HCT116 (cell line): ENCODE data around the gene ALDH1L2. TPM values are rescaled to one million over a fixed set of nuclear protein-coding genes. Genes with fewer than 3 reads are reported as not detected.
"Not testable (repeated sequence)": the region's sequence is repeated elsewhere in the genome, so short reads cannot be mapped to it uniquely, and the experiment has no call there.

ENCODE experiments used
- ATAC-seq: fragments of 200-7000 bp; cut with Tn5 transposase; 2 replicates; pipeline ENCODE4 v1.9.1; 2020; ENCODE audit warnings: mild to moderate bottlenecking, moderate library complexity
- BruUV-seq: library from RNA; stranded (reverse); fragments of 400-500 nt; replicated peaks from 2 replicates; lab custom pipeline; 2021; lab: Mats Ljungman, UMichigan
- CTCF ChIA-PET: fragments of 300-600 bp; sonication (Branson Sonifier 250); formaldehyde crosslinking; loops from one replicate; lab custom pipeline; 2021; ENCODE audit warnings: antibody characterized with exemption; lab: Charles Lee
- POLR2A ChIA-PET: fragments of 300-600, 350-600 bp; sonication (Branson Sonifier 250); formaldehyde crosslinking; loops from one replicate; lab custom pipeline; 2021; ENCODE audit warnings: antibody characterized with exemption; lab: Charles Lee
- RAD21 ChIA-PET, 2 experiments: fragments of 300-600 bp; sonication (Branson Sonifier 250); formaldehyde crosslinking; loops; one replicate each; lab custom pipeline; 2023; ENCODE audit warnings: low total read pairs in 2 of 2; ENCODE audit not compliant: uncharacterized antibody in 2 of 2, unreplicated experiment in 2 of 2, low non-redundant PET in 1 of 2; lab: Charles Lee
- DNase-seq: peaks from one replicate; pipeline ENCODE4 v3.0.0-alpha.2; 2010; ENCODE audit warnings: low read depth, low spot score
- H2AFZ ChIP-seq: fragments of 200-600 bp; shearing (Covaris generic), sonication (generic); 2 replicates; pipeline ENCODE4 v1.6.1; 2017; ENCODE audit warnings: low read depth, mixed run types, mixed read lengths, antibody characterized with exemption, low read length; ENCODE audit not compliant: poor library complexity, severe bottlenecking
- H3K27ac ChIP-seq: 2 replicates; pipeline ENCODE4 v1.5.1; 2012; ENCODE audit warnings: low read depth, low read length
- H3K27me3 ChIP-seq: fragments of 200-600 bp; sonication (generic); 2 replicates; pipeline ENCODE4 v1.6.1; 2016; ENCODE audit warnings: mixed run types, low read length, mixed read lengths; ENCODE audit not compliant: insufficient read depth
- H3K36me3 ChIP-seq, 2 experiments: fragments of 200-500 bp in 1 of 2; fragments of 200-600 bp in 1 of 2; sonication (Bioruptor generic) in 1 of 2; sonication (generic) in 1 of 2; 2 replicates each; pipeline versions ENCODE4 v1.5.1 to v1.6.1; 2014 to 2016; ENCODE audit warnings: low read length in 2 of 2, inconsistent platforms in 1 of 2, mixed read lengths in 1 of 2, mixed run types in 1 of 2; ENCODE audit not compliant: insufficient read depth in 2 of 2, control insufficient read depth in 1 of 2
- H3K4me1 ChIP-seq, 2 experiments: fragments of 200-600 bp in 1 of 2; sonication (generic) in 1 of 2; 2 replicates each; pipeline versions ENCODE4 v1.5.1 to v1.6.1; 2012 to 2017; ENCODE audit warnings: low read length in 2 of 2, inconsistent platforms in 1 of 2, mild to moderate bottlenecking in 1 of 2, mixed read lengths in 1 of 2, mixed run types in 1 of 2, moderate library complexity in 1 of 2; ENCODE audit not compliant: insufficient read depth in 2 of 2, control insufficient read depth in 1 of 2
- H3K4me2 ChIP-seq: fragments of 200-600 bp; sonication (generic); 2 replicates; pipeline ENCODE4 v1.6.1; 2017; ENCODE audit warnings: mixed run types, low read length, mixed read lengths
- H3K4me3 ChIP-seq, 2 experiments: fragments of 200-600 bp in 1 of 2; sonication (generic) in 1 of 2; replicated peaks in 1 of 2; 2 replicates each; pipeline ENCODE4 v1.5.1; 2011 to 2016; ENCODE audit warnings: low read length in 2 of 2, control low read depth in 1 of 2, low read depth in 1 of 2, mild to moderate bottlenecking in 1 of 2, mixed read lengths in 1 of 2, mixed run types in 1 of 2
- H3K79me2 ChIP-seq: fragments of 200-600 bp; sonication (generic); 2 replicates; pipeline ENCODE4 v1.6.1; 2017; ENCODE audit warnings: mild to moderate bottlenecking, mixed run types, low read length, moderate library complexity, mixed read lengths; ENCODE audit not compliant: insufficient read depth
- H3K9ac ChIP-seq: fragments of 200-600 bp; sonication (generic); 2 replicates; pipeline ENCODE4 v1.6.1; 2016; ENCODE audit warnings: low read length, mixed read lengths
- H3K9me2 ChIP-seq: fragments of 200-600 bp; sonication (generic), shearing (Covaris generic); 2 replicates; pipeline ENCODE4 v1.6.1; 2017; ENCODE audit warnings: mixed run types, mild to moderate bottlenecking, moderate library complexity; ENCODE audit not compliant: insufficient read depth
- H3K9me3 ChIP-seq, 2 experiments: fragments of 200-500 bp in 1 of 2; fragments of 200-600 bp in 1 of 2; sonication (Bioruptor generic) in 1 of 2; sonication (generic) in 1 of 2; 2 replicates each; pipeline ENCODE4 v1.6.1; 2014 to 2017; ENCODE audit warnings: low read length in 2 of 2, mixed read lengths in 2 of 2, inconsistent platforms in 1 of 2, low read depth in 1 of 2, mild to moderate bottlenecking in 1 of 2, mixed run types in 1 of 2, moderate library complexity in 1 of 2; ENCODE audit not compliant: control insufficient read depth in 1 of 2, insufficient read depth in 1 of 2
- H4K20me1 ChIP-seq: fragments of 200-600 bp; sonication (generic), shearing (Covaris generic); 2 replicates; pipeline ENCODE4 v1.6.1; 2017; ENCODE audit warnings: mixed run types, mild to moderate bottlenecking, moderate library complexity; ENCODE audit not compliant: insufficient read depth
- JUND ChIP-seq: IDR thresholded peaks from 2 replicates; pipeline ENCODE4 v1.6.1; 2012
- RAD21 ChIP-seq: IDR thresholded peaks from 2 replicates; pipeline ENCODE4 v1.6.1; 2012; ENCODE audit warnings: low read depth, mild to moderate bottlenecking
- intact Hi-C: fragments of 100-400 bp; cut with micrococcal nuclease; formaldehyde crosslinking; loops from 2 replicates; pipeline ENCODE4 v1.10.0; 2022
- total RNA-seq: library from RNA; stranded (reverse); gene quantifications from one replicate; pipeline ENCODE4 v1.2.1, GENCODE V29; 2021; ENCODE audit not compliant: unreplicated experiment
- TF ChIP-seq, protein P1 (sequence below), 3 experiments: fragments of 200-600 bp in 1 of 3; sonication (generic) in 1 of 3; IDR thresholded peaks in 2 of 3; conservative IDR thresholded peaks in 1 of 3; 2 replicates each; pipeline ENCODE4 v1.5.1; 2012 to 2017; ENCODE audit warnings: low read depth in 2 of 3, low read length in 2 of 3, antibody characterized with exemption in 1 of 3, borderline replicate concordance in 1 of 3, control low read depth in 1 of 3, mild to moderate bottlenecking in 1 of 3, mixed read lengths in 1 of 3, mixed run types in 1 of 3, moderate library complexity in 1 of 3; ENCODE audit not compliant: insufficient read depth in 1 of 3

Gene ALDH1L2
- total RNA-seq, 1 experiment from 2014 or later = 1.5 TPM

DNA sequence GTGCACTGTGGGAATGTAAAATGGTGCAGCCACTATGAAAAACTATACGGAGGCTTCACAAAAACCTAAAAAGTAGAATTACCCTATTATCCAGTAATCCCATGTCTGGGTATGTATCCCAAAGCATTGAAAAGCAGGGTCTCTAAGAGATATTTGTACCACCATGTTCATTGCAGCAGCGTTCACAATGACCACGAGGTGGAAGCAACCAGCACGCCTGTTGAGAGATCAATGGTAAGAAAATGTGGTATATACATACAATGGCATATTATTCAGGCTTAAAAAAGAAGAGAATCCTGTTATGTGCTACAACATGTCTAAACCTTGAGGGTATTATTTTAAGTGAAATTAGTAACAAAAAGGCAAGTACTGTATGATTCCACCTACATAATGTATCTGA is 99.1 kb downstream of the ALDH1L2 start:
- TF ChIP-seq, protein P1, sequence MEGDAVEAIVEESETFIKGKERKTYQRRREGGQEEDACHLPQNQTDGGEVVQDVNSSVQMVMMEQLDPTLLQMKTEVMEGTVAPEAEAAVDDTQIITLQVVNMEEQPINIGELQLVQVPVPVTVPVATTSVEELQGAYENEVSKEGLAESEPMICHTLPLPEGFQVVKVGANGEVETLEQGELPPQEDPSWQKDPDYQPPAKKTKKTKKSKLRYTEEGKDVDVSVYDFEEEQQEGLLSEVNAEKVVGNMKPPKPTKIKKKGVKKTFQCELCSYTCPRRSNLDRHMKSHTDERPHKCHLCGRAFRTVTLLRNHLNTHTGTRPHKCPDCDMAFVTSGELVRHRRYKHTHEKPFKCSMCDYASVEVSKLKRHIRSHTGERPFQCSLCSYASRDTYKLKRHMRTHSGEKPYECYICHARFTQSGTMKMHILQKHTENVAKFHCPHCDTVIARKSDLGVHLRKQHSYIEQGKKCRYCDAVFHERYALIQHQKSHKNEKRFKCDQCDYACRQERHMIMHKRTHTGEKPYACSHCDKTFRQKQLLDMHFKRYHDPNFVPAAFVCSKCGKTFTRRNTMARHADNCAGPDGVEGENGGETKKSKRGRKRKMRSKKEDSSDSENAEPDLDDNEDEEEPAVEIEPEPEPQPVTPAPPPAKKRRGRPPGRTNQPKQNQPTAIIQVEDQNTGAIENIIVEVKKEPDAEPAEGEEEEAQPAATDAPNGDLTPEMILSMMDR (IDR thresholded peaks at IDR 0.05 in 2 of 3, conservative IDR thresholded peaks at IDR 0.05 in 1 of 3; ENCODE audit: borderline replicate concordance in 1 of 3, insufficient read depth in 1 of 3, low read depth in 2 of 3, low read length in 2 of 3) = peak in 2 of 3 experiments; percentile 23 to 28; a peak in 4 of 6 replicates
- TF ChIP-seq JUND = no peak
- 0 out of 2 replicates have a peak, but pooled peaks have one; percentile 13 for TF ChIP-seq RAD21
- TF ChIP-seq, all 23 proteins: peak for 2
- Histone ChIP-seq H3K27me3 (no peaks in the 10 kb centered on the region), H3K4me3 (peak overlapping the region in 1 of 2 experiments; percentile 75; a peak in 1 of 4 replicates), H3K9ac (no peak overlapping the region), H3K9me3 (no peaks in the 10 kb centered on the region), H3K79me2 (peaks cover 38% of the 10 kb centered on the region), H3K27ac (no peak overlapping the region), H3K36me3 (peaks cover 4 to 25% of the 10 kb centered on the region in 2 experiments; a peak in 1 of 4 replicates), H3K4me2 (peak overlapping the region; percentile 88), H4K20me1 (no peaks in the 10 kb centered on the region), H3K9me2 (no peaks in the 10 kb centered on the region), H2AFZ (peak overlapping the region; percentile 81), H3K4me1 (peaks cover 9 to 19% of the 10 kb centered on the region in 2 experiments)
- ATAC-seq (no peak), DNase-seq (no peak)
- RAD21 ChIA-PET = no interaction called here
- POLR2A ChIA-PET = no interaction called here
- intact Hi-C loops = no loop called here
- CTCF ChIA-PET = interaction anchor here (0.6 to 1.2 kb wide), 2 partner anchors 66 to 179 kb away, joined by 3 to 4 read pairs; no protein-coding TSS in a partner anchor
- no TSS peak for BruUV-seq

DNA sequence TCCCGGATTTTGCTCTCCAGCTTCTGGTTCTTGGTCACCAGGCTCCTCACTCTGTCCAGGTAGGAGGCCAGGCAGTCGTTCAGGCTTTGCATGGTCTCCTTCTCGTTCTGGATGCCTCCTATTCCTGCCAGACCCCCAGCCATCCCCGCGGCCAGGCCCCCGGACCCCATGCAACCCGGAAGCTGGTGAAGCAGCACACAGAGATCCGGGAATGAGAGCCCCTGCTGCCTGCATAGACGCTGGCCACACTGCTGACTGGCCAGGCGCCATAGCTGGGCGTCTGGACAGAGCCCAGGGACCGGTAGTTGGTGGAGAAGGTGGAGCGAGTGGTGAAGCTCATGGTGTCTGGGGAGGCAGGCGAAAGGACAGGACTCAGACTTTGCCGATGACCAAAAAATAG is 106.6 kb downstream of the ALDH1L2 start:
- H2AFZ ChIP-seq, intact Hi-C loops, BruUV-seq, H4K20me1 ChIP-seq, H3K4me3 ChIP-seq, H3K4me2 ChIP-seq, H3K27me3 ChIP-seq, DNase-seq, H3K9me3 ChIP-seq, H3K9me2 ChIP-seq, POLR2A ChIA-PET, CTCF ChIA-PET, H3K79me2 ChIP-seq, ATAC-seq, H3K9ac ChIP-seq, H3K36me3 ChIP-seq, H3K27ac ChIP-seq, RAD21 ChIA-PET: not testable (repeated sequence)
- peaks cover 0 to 14% of the 10 kb centered on the region in 2 experiments; a peak in 2 of 4 replicates for H3K4me1 ChIP-seq
